ENCODE results near the gene VWA8.
"Not testable (repeated sequence)": the region's sequence is repeated elsewhere in the genome, so short reads cannot be mapped to it uniquely, and the experiment has no call there.

Gene VWA8

DNA sequence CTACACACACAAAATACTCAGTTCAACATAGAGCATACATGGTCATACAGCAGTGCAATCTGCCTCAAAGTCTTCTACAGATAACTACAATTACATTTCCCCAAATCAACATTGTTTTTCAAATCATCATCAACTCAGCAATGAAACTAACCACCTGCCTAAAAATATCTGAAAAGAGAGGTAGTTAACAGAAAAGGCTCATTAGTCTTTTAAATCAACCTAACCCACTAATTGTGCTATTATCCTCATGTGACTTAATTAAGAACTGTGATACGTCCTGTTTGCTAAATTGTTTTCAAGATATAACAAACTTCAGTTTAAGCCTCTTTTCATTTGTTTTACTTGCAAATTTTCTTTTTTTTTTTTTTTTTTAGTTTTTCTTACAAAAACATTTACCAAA is 65.4 kb downstream of the VWA8 start:
- TF ChIP-seq, protein P1, sequence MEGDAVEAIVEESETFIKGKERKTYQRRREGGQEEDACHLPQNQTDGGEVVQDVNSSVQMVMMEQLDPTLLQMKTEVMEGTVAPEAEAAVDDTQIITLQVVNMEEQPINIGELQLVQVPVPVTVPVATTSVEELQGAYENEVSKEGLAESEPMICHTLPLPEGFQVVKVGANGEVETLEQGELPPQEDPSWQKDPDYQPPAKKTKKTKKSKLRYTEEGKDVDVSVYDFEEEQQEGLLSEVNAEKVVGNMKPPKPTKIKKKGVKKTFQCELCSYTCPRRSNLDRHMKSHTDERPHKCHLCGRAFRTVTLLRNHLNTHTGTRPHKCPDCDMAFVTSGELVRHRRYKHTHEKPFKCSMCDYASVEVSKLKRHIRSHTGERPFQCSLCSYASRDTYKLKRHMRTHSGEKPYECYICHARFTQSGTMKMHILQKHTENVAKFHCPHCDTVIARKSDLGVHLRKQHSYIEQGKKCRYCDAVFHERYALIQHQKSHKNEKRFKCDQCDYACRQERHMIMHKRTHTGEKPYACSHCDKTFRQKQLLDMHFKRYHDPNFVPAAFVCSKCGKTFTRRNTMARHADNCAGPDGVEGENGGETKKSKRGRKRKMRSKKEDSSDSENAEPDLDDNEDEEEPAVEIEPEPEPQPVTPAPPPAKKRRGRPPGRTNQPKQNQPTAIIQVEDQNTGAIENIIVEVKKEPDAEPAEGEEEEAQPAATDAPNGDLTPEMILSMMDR (IDR thresholded peaks at IDR 0.05; ENCODE audit: extremely low read depth, insufficient read depth, missing control alignments), result no peak
- in situ Hi-C loops (cut with MboI; ENCODE audit: low pct_unique_long_range_greater_than_20kb, low sequenced_read_pairs, unreplicated experiment), result no loop called here
- no peak for DNase-seq (ENCODE audit: low spot score)

DNA sequence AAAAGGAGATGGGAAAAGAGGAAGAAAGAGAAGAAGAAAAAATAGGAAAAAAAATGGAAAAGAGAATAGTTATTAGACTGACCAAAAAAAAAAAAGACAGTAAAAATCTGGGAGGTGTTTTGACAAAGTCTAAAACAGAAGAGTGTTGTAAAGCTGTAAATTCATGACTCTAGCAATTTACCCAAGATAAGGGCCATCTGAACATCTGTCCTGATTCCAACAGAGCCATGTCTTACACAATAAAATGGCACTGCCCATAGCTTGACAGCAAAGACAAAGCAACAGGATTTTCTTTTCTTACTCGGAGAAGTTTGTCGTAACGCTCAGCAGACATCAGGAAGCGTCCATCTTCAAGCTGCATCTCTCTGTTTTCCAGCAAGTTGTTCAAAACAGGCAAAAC is 69.8 kb downstream of the VWA8 start:
- DNase-seq (ENCODE audit: low spot score), result no peak
- TF ChIP-seq, protein P1 (IDR thresholded peaks at IDR 0.05; ENCODE audit: extremely low read depth, insufficient read depth, missing control alignments), result no peak
- in situ Hi-C loops (cut with MboI; ENCODE audit: low pct_unique_long_range_greater_than_20kb, low sequenced_read_pairs, unreplicated experiment), result no loop called here

DNA sequence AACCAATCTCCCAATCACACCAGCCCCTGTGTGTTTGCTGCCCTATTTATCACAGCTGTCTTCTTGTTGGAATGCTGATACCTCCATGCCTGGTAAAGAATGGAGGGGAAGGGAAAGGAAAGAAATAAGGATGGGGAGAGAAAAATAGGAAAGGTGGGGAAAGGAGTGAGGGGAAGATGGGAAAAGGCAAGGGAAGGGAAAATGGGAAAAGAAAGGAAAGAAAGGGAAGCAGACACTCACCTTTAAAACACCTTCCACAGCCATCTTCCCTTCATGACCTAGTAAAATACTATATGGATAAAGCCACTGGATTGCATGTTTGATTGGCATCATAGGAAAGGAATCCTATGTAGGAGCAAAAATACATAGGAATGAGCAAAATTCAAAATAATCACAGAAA is 77.8 kb downstream of the VWA8 start:
- in situ Hi-C loops (cut with MboI; ENCODE audit: low pct_unique_long_range_greater_than_20kb, low sequenced_read_pairs, unreplicated experiment), result no loop called here
- no peak for DNase-seq (ENCODE audit: low spot score)
- TF ChIP-seq, protein P1 (IDR thresholded peaks at IDR 0.05; ENCODE audit: extremely low read depth, insufficient read depth, missing control alignments), result no peak

DNA sequence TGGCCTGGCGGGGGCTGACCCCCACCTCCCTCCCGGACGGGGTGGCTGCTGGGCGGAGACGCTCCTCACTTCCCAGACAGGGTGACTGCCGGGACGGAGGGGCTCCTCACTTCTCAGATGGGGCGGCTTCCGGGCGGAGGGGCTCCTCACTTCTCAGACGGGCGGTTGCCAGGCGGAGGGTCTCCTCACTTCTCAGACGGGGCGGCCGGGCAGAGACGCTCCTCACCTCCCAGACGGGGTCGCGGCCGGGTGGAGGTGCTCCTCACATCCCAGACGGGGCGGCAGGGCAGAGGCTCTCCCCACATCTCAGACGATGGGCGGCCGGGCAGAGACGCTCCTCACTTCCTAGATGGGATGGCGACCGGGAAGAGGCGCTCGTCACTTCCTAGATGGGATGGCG is 79.0 kb downstream of the VWA8 start:
- DNase-seq (ENCODE audit: low spot score); in situ Hi-C loops (cut with MboI; ENCODE audit: low pct_unique_long_range_greater_than_20kb, low sequenced_read_pairs, unreplicated experiment): not testable (repeated sequence)

DNA sequence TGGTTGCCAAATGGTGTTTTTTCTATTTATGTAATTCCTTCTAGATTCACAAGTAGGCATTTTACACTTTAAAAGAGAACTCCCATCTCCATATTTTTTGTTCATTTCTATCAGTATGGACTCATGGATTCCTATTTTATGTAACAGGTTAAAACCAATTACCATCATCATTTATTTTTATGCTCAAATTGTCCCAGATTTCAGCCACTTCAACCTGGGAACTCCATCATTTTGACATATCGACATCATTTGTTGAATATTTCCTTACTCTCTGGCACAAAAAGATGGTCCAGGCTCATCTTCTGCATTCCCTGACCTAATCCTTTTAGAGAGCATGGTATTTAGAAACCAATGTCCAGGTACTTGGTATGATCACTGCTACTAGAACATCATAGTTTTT is 79.9 kb downstream of the VWA8 start:
- TF ChIP-seq, protein P1 (IDR thresholded peaks at IDR 0.05; ENCODE audit: extremely low read depth, insufficient read depth, missing control alignments), result no peak
- in situ Hi-C loops (cut with MboI; ENCODE audit: low pct_unique_long_range_greater_than_20kb, low sequenced_read_pairs, unreplicated experiment), result no loop called here
- no peak for DNase-seq (ENCODE audit: low spot score)

DNA sequence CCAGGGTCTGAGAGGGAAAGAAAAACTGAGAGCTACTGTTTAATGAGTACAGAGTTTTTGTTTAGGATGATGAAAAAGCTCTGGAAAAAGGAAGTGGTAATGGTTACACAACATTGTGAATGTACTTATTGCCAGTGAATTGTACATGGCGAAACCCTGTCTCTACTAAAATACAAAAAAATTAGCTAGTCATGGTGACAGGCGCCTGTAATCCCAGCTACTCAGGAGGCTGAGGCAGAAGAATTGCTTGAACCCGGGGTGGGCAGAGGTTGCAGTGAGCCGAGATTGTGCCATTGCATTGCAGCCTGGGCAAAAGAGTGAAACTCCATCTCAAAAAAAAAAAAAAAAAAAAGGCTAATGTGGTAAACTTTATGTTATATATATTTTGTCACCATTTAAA is 96.3 kb downstream of the VWA8 start:
- TF ChIP-seq, protein P1 (IDR thresholded peaks at IDR 0.05; ENCODE audit: extremely low read depth, insufficient read depth, missing control alignments), result no peak
- in situ Hi-C loops (cut with MboI; ENCODE audit: low pct_unique_long_range_greater_than_20kb, low sequenced_read_pairs, unreplicated experiment), result no loop called here
- no peak for DNase-seq (ENCODE audit: low spot score)

DNA sequence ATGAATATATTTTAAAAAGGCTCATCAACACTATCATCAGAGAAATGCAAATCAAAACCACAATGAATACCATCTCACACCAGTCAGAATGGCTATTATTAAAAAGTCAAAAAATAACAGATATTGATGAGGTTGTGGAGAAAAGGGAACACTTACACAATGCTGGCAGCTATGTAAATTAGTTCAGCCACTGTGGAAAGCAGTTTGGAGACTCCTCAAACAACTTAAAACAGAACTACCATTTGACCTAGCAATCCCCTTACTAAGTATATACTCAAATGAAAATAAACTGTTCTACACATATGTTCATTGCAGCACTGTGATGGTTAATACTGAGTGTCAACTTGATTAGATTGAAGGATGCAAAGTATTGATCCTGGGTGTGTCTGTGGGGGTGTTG is 98.2 kb downstream of the VWA8 start:
- DNase-seq (ENCODE audit: low spot score); in situ Hi-C loops (cut with MboI; ENCODE audit: low pct_unique_long_range_greater_than_20kb, low sequenced_read_pairs, unreplicated experiment): not testable (repeated sequence)

DNA sequence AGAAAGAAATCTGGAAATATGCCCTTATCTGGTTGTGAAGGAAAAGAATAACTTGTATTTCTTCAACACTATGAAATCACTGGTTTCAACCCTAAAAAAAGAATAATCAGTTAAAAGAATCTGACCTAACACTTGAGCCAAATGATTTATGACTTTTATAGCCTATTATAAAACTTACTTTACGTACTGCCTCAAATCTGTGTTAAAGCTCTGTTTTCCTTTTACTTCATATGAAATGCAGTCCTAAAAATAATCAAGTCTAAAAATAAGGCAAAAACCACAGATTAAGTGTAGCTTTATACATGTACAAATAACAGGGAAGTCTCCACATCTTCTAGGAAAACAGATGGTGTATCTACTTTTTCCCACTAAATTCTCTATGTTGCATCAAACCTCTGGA is 101.3 kb downstream of the VWA8 start:
- TF ChIP-seq, protein P1 (IDR thresholded peaks at IDR 0.05; ENCODE audit: extremely low read depth, insufficient read depth, missing control alignments), result no peak
- DNase-seq (ENCODE audit: low spot score), result no peak
- in situ Hi-C loops (cut with MboI; ENCODE audit: low pct_unique_long_range_greater_than_20kb, low sequenced_read_pairs, unreplicated experiment), result no loop called here
